ENCODE measurements around the gene FNDC7.

DNA sequence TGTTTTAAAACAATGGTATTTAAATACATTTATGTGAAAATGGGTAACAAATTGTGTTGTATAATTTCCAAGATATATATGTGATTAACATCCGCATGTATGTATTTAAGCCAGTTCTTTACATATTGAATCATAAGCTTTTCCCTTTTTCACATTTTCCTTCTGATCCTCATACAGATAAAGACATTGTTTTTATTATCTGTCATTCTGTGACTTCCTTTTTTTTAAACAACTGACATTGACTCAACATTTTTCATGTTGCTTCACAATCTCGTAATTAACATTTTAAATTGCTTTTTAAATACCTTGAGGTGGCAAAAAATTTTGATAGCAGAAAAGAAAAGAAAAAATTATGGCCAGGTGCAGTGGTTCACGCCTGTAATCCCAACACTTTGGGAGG, 35.2 kb downstream of the FNDC7 start:
- TF ChIP-seq, protein P1, sequence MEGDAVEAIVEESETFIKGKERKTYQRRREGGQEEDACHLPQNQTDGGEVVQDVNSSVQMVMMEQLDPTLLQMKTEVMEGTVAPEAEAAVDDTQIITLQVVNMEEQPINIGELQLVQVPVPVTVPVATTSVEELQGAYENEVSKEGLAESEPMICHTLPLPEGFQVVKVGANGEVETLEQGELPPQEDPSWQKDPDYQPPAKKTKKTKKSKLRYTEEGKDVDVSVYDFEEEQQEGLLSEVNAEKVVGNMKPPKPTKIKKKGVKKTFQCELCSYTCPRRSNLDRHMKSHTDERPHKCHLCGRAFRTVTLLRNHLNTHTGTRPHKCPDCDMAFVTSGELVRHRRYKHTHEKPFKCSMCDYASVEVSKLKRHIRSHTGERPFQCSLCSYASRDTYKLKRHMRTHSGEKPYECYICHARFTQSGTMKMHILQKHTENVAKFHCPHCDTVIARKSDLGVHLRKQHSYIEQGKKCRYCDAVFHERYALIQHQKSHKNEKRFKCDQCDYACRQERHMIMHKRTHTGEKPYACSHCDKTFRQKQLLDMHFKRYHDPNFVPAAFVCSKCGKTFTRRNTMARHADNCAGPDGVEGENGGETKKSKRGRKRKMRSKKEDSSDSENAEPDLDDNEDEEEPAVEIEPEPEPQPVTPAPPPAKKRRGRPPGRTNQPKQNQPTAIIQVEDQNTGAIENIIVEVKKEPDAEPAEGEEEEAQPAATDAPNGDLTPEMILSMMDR (IDR thresholded peaks at IDR 0.05; ENCODE audit: extremely low read depth in 1 of 2, insufficient read depth in 1 of 2, low read depth in 1 of 2, low read length in 2 of 2): no peak
- TF ChIP-seq POLR2A (IDR thresholded peaks at IDR 0.05; ENCODE audit: low read depth, low read length) (no peak), POLR2AphosphoS5 (IDR thresholded peaks at IDR 0.05; ENCODE audit: insufficient read depth, low read depth, low read length) (no peak), EZH2 (IDR thresholded peaks at IDR 0.05; ENCODE audit: borderline replicate concordance, low read depth, low read length, severe bottlenecking) (no peak), MYC (IDR thresholded peaks at IDR 0.05; ENCODE audit: low read depth, low read length) (no peak), FOS (IDR thresholded peaks at IDR 0.05; ENCODE audit: borderline replicate concordance, insufficient read depth, low read length) (no peak), GATA2 (IDR thresholded peaks at IDR 0.05; ENCODE audit: insufficient read depth, insufficient read length, low read depth, low read length) (peak; percentile 69), JUN (IDR thresholded peaks at IDR 0.05; ENCODE audit: borderline replicate concordance, insufficient read depth, insufficient read length, low read depth) (no peak)
- TF ChIP-seq, protein P2, sequence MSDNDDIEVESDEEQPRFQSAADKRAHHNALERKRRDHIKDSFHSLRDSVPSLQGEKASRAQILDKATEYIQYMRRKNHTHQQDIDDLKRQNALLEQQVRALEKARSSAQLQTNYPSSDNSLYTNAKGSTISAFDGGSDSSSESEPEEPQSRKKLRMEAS (IDR thresholded peaks at IDR 0.05; ENCODE audit: insufficient read depth, insufficient read length): no peak
